ENCODE results near the gene MYOF.

Gene MYOF

DNA sequence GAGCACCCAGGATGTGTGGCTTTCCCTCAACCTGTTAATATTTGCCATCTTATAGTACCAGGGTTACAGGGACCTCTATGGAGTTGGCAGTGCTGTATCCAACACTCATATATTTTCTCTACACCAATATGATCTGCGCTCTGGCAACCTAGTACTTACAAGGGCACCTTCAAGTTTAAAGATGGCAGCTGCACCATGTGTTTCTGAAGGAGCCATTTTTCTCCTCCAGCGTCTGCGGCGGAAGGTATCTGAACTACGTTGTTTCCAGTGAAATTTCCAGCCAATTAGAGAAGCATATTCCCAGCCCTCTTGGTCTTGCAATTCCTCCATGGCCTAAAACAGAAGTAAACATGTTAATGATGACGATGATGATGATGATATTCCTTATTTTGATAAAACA, 125.6 kb downstream of the MYOF start:
- DNase-seq (ENCODE audit: insufficient read length, low spot score) (no peak), FAIRE-seq (peak; percentile 28)
- TF ChIP-seq PAX5 (IDR thresholded peaks at IDR 0.05; ENCODE audit: insufficient read depth, low read length, severe bottlenecking) (no peak), POLR2A (IDR thresholded peaks at IDR 0.05; ENCODE audit: low read depth, low read length) (no peak), TAF1 (IDR thresholded peaks at IDR 0.05; ENCODE audit: low read depth, low read length) (no peak), POLR2AphosphoS5 (IDR thresholded peaks at IDR 0.05; ENCODE audit: low read depth, low read length) (no peak), SPI1 (IDR thresholded peaks at IDR 0.05; ENCODE audit: low read depth, low read length) (no peak), POU2F2 (IDR thresholded peaks at IDR 0.05; ENCODE audit: low read depth, low read length) (no peak)

DNA sequence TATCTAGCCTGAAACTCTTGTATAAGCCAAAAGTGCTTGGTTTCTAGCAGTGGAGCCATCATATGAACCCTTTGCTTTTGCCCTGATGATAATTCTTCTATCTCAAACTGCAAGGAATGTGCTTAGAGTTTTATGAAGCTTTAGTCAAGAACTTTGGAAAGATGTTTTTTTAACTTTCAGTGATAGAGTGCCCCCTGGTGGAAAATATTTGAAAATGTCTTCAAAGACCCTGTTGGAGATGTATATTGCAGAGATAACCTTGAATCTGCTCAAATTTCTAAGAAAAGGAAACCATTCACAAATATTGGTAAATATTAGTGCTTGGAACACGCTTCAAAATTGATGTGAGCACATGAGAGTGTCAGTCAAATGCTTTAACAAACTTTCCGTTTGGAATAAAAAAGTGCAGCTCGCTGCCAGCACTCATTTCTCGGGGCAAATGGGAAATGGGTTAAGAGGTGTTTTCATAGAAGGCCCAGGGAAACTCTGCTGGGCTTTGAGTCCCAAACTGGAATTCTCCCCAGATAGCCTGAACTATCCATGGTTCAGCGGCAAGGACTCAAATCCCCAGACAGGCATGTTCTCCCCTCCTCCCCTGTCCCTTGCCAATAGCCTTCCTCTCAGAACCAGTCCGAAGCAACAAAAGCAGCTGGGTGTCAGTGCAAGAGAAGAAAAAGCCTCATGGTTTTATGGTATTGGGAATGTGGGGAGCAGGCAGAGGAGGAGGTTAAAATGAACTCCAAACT, 129.3 kb downstream of the MYOF start:
- no peak for DNase-seq (ENCODE audit: insufficient read length, low spot score)
- FAIRE-seq: no peak
- TF ChIP-seq SPI1 (IDR thresholded peaks at IDR 0.05; ENCODE audit: low read depth, low read length) (no peak), TAF1 (IDR thresholded peaks at IDR 0.05; ENCODE audit: low read depth, low read length) (no peak), POLR2A (IDR thresholded peaks at IDR 0.05; ENCODE audit: low read depth, low read length) (no peak), POU2F2 (IDR thresholded peaks at IDR 0.05; ENCODE audit: low read depth, low read length) (no peak), PAX5 (IDR thresholded peaks at IDR 0.05; ENCODE audit: insufficient read depth, low read length, severe bottlenecking) (no peak), POLR2AphosphoS5 (IDR thresholded peaks at IDR 0.05; ENCODE audit: low read depth, low read length) (no peak)

DNA sequence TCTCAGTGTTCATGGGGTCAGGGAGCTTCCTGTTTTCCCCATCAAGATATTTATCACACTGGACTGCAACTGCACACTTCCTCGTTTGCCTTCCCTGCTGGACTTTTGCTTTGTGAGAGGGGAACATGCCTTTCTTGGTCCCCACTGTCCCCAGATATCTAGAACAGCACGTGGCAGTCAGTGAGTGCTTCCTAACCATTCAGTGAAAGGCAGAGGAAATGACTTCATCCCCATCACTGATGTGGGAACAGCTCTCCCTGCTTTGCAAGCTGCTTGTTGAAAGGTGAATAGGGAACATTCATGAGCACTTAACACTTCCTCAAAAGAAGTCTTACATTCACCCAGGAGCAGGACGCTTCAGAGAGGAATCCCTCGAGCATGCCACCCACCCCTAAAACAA, 135.4 kb downstream of the MYOF start:
- TF ChIP-seq SPI1 (IDR thresholded peaks at IDR 0.05; ENCODE audit: low read depth, low read length) (0 out of 2 replicates have a peak, but pooled peaks have one; percentile 6), PAX5 (IDR thresholded peaks at IDR 0.05; ENCODE audit: insufficient read depth, low read length, severe bottlenecking) (no peak)
- no peak for DNase-seq (ENCODE audit: insufficient read length, low spot score)
- FAIRE-seq: no peak

DNA sequence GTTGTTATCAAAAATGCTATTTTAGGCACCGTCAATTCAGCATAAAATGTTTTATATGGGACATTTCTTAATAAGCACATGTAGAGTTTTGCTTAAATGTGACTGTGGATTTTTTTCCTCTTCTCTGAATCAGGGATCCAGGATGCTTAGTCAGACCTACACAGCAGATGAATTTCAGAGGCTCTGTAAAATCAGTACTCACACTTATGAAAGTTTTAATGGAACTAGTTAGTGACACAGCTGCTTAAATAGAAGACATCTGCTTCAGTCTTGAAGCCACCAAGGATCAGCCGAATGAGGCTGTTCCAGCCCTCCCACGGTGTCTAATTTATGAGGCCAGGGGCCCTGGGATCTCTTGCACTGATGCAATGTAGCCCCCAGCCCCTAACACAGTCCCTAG, 136.0 kb downstream of the MYOF start:
- FAIRE-seq: no peak
- no peak for DNase-seq (ENCODE audit: insufficient read length, low spot score)
- TF ChIP-seq PAX5 (IDR thresholded peaks at IDR 0.05; ENCODE audit: insufficient read depth, low read length, severe bottlenecking) (no peak), POLR2A (IDR thresholded peaks at IDR 0.05; ENCODE audit: low read depth, low read length) (no peak), POU2F2 (IDR thresholded peaks at IDR 0.05; ENCODE audit: low read depth, low read length) (no peak), SPI1 (IDR thresholded peaks at IDR 0.05; ENCODE audit: low read depth, low read length) (no peak), TAF1 (IDR thresholded peaks at IDR 0.05; ENCODE audit: low read depth, low read length) (no peak), POLR2AphosphoS5 (IDR thresholded peaks at IDR 0.05; ENCODE audit: low read depth, low read length) (no peak)

DNA sequence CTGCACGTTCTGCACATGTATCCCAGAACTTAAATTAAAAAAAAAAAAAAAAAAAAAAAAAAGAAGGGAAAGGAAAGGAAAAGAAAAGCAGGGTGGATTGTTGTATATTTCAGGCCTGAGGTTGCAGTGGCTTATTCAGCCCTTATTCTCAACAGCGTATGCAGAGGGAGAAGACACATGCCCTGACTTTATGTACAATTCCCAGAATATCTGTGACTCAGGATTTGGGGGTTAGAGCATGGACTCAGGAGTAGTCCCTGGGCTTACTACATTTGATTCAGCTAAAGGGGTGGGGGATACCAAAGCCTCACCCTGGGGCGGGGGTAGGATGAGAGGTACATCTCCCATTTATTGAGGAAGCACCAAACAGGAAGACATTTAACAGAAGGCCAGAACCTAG, 137.4 kb downstream of the MYOF start:
- no peak for DNase-seq (ENCODE audit: insufficient read length, low spot score)
- TF ChIP-seq SPI1 (IDR thresholded peaks at IDR 0.05; ENCODE audit: low read depth, low read length): no peak
- no peak for TF ChIP-seq TAF1 (IDR thresholded peaks at IDR 0.05; ENCODE audit: low read depth, low read length)
- TF ChIP-seq POLR2AphosphoS5 (IDR thresholded peaks at IDR 0.05; ENCODE audit: low read depth, low read length): no peak
- TF ChIP-seq POLR2A (IDR thresholded peaks at IDR 0.05; ENCODE audit: low read depth, low read length): no peak
- no peak for TF ChIP-seq PAX5 (IDR thresholded peaks at IDR 0.05; ENCODE audit: insufficient read depth, low read length, severe bottlenecking)
- no peak for TF ChIP-seq POU2F2 (IDR thresholded peaks at IDR 0.05; ENCODE audit: low read depth, low read length)
- no peak for FAIRE-seq

DNA sequence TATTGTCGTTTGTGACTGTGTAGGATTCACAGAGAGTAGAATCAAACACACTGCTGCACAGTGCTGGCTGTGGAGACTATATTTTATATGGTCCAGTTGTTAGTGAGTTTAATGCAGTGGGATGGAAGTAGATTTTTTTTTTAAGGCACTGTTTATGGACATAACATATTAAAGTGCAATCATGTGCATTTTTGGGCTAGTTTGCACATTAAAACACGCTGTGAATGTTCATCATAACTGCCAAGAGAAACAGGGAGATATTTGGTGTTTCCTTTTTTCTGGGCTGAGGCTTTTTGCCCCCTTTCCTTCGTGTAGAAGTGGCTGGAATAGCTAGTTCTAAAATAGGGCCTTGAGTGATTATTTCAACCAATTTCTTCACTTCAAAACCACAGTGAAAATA, 139.2 kb downstream of the MYOF start:
- FAIRE-seq (peak; percentile 20), DNase-seq (ENCODE audit: insufficient read length, low spot score) (no peak)
- TF ChIP-seq TAF1 (IDR thresholded peaks at IDR 0.05; ENCODE audit: low read depth, low read length) (no peak), SPI1 (IDR thresholded peaks at IDR 0.05; ENCODE audit: low read depth, low read length) (no peak), PAX5 (IDR thresholded peaks at IDR 0.05; ENCODE audit: insufficient read depth, low read length, severe bottlenecking) (no peak), POU2F2 (IDR thresholded peaks at IDR 0.05; ENCODE audit: low read depth, low read length) (no peak), POLR2A (IDR thresholded peaks at IDR 0.05; ENCODE audit: low read depth, low read length) (no peak), POLR2AphosphoS5 (IDR thresholded peaks at IDR 0.05; ENCODE audit: low read depth, low read length) (no peak)

DNA sequence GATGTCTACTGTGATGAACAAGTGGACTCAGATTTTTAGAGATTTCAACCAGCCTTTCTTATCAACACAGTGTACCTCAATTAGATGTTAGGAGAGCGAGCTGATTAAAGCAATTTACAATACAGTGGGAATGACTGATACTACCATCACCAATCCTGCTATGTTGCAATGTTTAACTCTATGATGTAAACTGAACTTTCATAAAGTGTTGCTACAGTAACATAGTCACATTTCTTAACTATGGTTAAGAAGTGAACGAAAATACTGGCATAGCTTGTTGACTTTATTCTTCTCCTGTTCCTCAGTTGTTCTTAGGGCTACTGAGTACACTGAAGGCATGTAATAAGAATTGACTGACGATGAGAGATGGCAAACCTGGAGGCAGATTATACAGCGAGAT, 139.8 kb downstream of the MYOF start:
- FAIRE-seq (no peak), DNase-seq (ENCODE audit: insufficient read length, low spot score) (no peak)

DNA sequence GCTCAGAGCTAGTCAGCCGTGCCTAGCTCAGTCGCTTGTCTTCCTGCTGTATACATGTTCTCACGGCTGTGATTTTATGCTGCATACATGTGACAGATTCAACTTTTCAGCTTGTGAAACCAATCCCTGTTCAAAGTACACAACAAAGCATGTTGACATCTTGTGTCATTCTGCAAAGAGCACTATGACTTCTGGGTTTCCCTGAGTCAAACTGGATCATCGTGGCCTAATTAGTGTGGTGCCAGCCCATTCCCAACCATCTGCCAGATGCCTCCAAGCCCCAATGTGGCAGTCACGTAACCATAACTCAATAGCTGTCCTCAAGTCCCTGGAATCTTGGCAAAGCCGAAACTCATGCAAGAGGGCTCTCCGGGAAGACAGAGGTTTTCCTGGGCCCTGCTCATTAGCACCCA, 144.8 kb downstream of the MYOF start:
- peak; percentile 84 for FAIRE-seq
- DNase-seq (ENCODE audit: insufficient read length, low spot score): no peak
- TF ChIP-seq PAX5 (IDR thresholded peaks at IDR 0.05; ENCODE audit: insufficient read depth, low read length, severe bottlenecking): no peak
- no peak for TF ChIP-seq POLR2AphosphoS5 (IDR thresholded peaks at IDR 0.05; ENCODE audit: low read depth, low read length)
- no peak for TF ChIP-seq TAF1 (IDR thresholded peaks at IDR 0.05; ENCODE audit: low read depth, low read length)
- TF ChIP-seq POU2F2 (IDR thresholded peaks at IDR 0.05; ENCODE audit: low read depth, low read length): no peak

More for the DNA sequence above, 139.8 kb downstream of the MYOF start:
- TF ChIP-seq SPI1 (IDR thresholded peaks at IDR 0.05; ENCODE audit: low read depth, low read length) (no peak), TAF1 (IDR thresholded peaks at IDR 0.05; ENCODE audit: low read depth, low read length) (no peak), POLR2AphosphoS5 (IDR thresholded peaks at IDR 0.05; ENCODE audit: low read depth, low read length) (no peak), PAX5 (IDR thresholded peaks at IDR 0.05; ENCODE audit: insufficient read depth, low read length, severe bottlenecking) (no peak), POLR2A (IDR thresholded peaks at IDR 0.05; ENCODE audit: low read depth, low read length) (no peak), POU2F2 (IDR thresholded peaks at IDR 0.05; ENCODE audit: low read depth, low read length) (no peak)

DNA sequence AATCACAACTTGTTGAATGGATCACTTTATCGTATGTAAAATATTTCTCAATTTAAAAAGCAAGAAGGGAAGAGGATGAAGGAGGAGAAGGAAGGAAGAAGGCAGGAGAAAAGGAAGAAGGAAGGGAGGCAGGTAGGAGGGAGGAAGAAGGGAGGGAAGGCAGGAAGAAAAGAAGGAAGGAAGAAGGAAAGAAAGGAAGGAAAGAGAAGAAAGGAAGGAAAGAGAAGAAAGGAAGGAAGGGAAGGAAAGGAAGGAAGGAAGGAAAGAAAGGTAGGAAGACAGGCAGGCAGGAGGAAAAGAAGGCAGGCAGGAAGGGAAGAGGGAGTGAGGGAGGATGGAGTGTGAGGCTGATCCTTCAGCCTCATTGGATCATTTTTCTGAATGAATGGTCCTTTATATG, 145.5 kb downstream of the MYOF start:
- DNase-seq (ENCODE audit: insufficient read length, low spot score) (no peak), FAIRE-seq (peak; percentile 26)
- no peak for TF ChIP-seq POLR2AphosphoS5 (IDR thresholded peaks at IDR 0.05; ENCODE audit: low read depth, low read length)
- no peak for TF ChIP-seq POU2F2 (IDR thresholded peaks at IDR 0.05; ENCODE audit: low read depth, low read length)
- TF ChIP-seq TAF1 (IDR thresholded peaks at IDR 0.05; ENCODE audit: low read depth, low read length): no peak
- TF ChIP-seq PAX5 (IDR thresholded peaks at IDR 0.05; ENCODE audit: insufficient read depth, low read length, severe bottlenecking): no peak
- TF ChIP-seq POLR2A (IDR thresholded peaks at IDR 0.05; ENCODE audit: low read depth, low read length): no peak
- TF ChIP-seq SPI1 (IDR thresholded peaks at IDR 0.05; ENCODE audit: low read depth, low read length): no peak

DNA sequence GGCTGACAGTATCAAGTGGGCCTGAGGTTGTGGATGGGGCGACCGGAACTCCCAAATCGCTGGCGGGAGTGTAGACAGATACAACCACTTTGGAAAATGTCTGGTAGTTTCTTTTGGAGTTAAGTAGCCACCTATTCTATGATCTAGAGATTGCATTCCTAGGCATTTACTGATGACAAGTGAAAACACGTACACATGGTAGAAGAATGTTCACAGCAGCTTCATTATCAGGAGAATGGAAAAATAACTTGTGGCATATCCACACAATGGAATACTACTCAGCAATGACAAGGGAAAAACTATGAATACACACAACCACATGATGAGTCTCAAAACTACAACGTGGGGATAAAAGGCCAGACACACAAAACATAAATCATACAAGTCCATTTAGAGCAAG, 146.0 kb downstream of the MYOF start:
- DNase-seq (ENCODE audit: insufficient read length, low spot score) (no peak), FAIRE-seq (no peak)
- TF ChIP-seq PAX5 (IDR thresholded peaks at IDR 0.05; ENCODE audit: insufficient read depth, low read length, severe bottlenecking) (no peak), POU2F2 (IDR thresholded peaks at IDR 0.05; ENCODE audit: low read depth, low read length) (no peak), POLR2AphosphoS5 (IDR thresholded peaks at IDR 0.05; ENCODE audit: low read depth, low read length) (no peak), TAF1 (IDR thresholded peaks at IDR 0.05; ENCODE audit: low read depth, low read length) (no peak), SPI1 (IDR thresholded peaks at IDR 0.05; ENCODE audit: low read depth, low read length) (no peak), POLR2A (IDR thresholded peaks at IDR 0.05; ENCODE audit: low read depth, low read length) (no peak)
